Large intestine (tissue), 12 donors: ENCODE measurements around the gene KHK. TPM values are rescaled to one million over a fixed set of nuclear protein-coding genes. Genes with fewer than 3 reads are reported as not detected.

Source experiments
- DNase-seq, 2 donors: peaks; one replicate each; pipeline versions ENCODE4 v3.0.0 to v3.0.0-alpha.2; 2013
- H3K27ac ChIP-seq: one replicate; pipeline ENCODE4 v1.5.1; 2013; ENCODE audit warnings: low read length
- H3K27me3 ChIP-seq: 2 replicates; pipeline ENCODE4 v1.6.1; 2013; ENCODE audit warnings: low read length; ENCODE audit not compliant: control insufficient read depth, insufficient read depth
- H3K36me3 ChIP-seq: 2 replicates; pipeline ENCODE4 v1.6.1; 2013; ENCODE audit warnings: low read length; ENCODE audit not compliant: control insufficient read depth, insufficient read depth
- H3K4me1 ChIP-seq: one replicate; pipeline ENCODE4 v1.6.1; 2013; ENCODE audit warnings: low read length; ENCODE audit not compliant: control insufficient read depth, insufficient read depth
- H3K4me3 ChIP-seq: one replicate; pipeline ENCODE4 v1.5.1; 2013; ENCODE audit warnings: low read length
- H3K9me3 ChIP-seq: one replicate; pipeline ENCODE4 v1.6.1; 2013; ENCODE audit warnings: mild to moderate bottlenecking, low read depth, low read length, moderate library complexity; ENCODE audit not compliant: control insufficient read depth
- WGBS: methylation state at CpG from one replicate; pipeline ENCODE4 v1.1.5; 2013; ENCODE audit warnings: low lambda C conversion rate; ENCODE audit not compliant: insufficient coverage; 5-methylcytosine and 5-hydroxymethylcytosine counted together
- long read RNA-seq, 11 donors: transcript quantifications; one replicate each; lab custom pipeline, GENCODE V29; 2026
- polyA plus RNA-seq: library from polyadenylated mRNA; unstranded; fragments of 120-200 nt; gene quantifications from one replicate; pipeline ENCODE4 v1.2.1, GENCODE V29; 2013

The KHK gene
- polyA plus RNA-seq = 232 TPM
- long read RNA-seq, donor 1, transcript KHK-202 (8 exons, 2,411 nt) = minor isoform, 7 of 34 reads
- long read RNA-seq, donor 1, transcript KHK-201 (8 exons, 2,397 nt) = major isoform, 14 of 34 reads
- long read RNA-seq, donor 1, partial matches to known transcripts = 11 of 34 reads
- long read RNA-seq, donor 1, other reads (novel, unspliced or antisense) = 0 of 34 reads
- long read RNA-seq, donor 2, transcript KHK-204 (6 exons, 1,042 nt) = minor isoform, 6 of 123 reads
- long read RNA-seq, donor 2, transcript KHK-202 (8 exons, 2,411 nt) = minor isoform, 22 of 123 reads
- long read RNA-seq, donor 2, transcript KHK-201 (8 exons, 2,397 nt) = major isoform, 53 of 123 reads
- long read RNA-seq, donor 2, partial matches to known transcripts = 26 of 123 reads
- long read RNA-seq, donor 2, other reads (novel, unspliced or antisense) = 16 of 123 reads
- long read RNA-seq, donor 3 = 0 reads
- long read RNA-seq, donor 4, transcript KHK-201 (8 exons, 2,397 nt) = major isoform, 8 of 10 reads
- long read RNA-seq, donor 4, partial matches to known transcripts = 0 of 10 reads
- long read RNA-seq, donor 4, other reads (novel, unspliced or antisense) = 0 of 10 reads
- long read RNA-seq, donor 5, transcript KHK-201 (8 exons, 2,397 nt) = major isoform, 11 of 19 reads
- long read RNA-seq, donor 5, transcript KHK-202 (8 exons, 2,411 nt) = minor isoform, 8 of 19 reads
- long read RNA-seq, donor 5, partial matches to known transcripts = 0 of 19 reads
- long read RNA-seq, donor 5, other reads (novel, unspliced or antisense) = 0 of 19 reads
- long read RNA-seq, donor 6, transcript KHK-204 (6 exons, 1,042 nt) = minor isoform, 7 of 141 reads
- long read RNA-seq, donor 6, transcript KHK-202 (8 exons, 2,411 nt) = minor isoform, 24 of 141 reads
- long read RNA-seq, donor 6, transcript KHK-201 (8 exons, 2,397 nt) = major isoform, 33 of 141 reads
- long read RNA-seq, donor 6, partial matches to known transcripts = 58 of 141 reads
- long read RNA-seq, donor 6, other reads (novel, unspliced or antisense) = 19 of 141 reads
- long read RNA-seq, donor 7, transcript KHK-201 (8 exons, 2,397 nt) = major isoform, 9 of 13 reads
- long read RNA-seq, donor 7, partial matches to known transcripts = 0 of 13 reads
- long read RNA-seq, donor 7, other reads (novel, unspliced or antisense) = 0 of 13 reads
- long read RNA-seq, donor 8, transcript KHK-201 (8 exons, 2,397 nt) = major isoform, 58 of 156 reads
- long read RNA-seq, donor 8, transcript KHK-202 (8 exons, 2,411 nt) = minor isoform, 33 of 156 reads
- long read RNA-seq, donor 8, transcript KHK-204 (6 exons, 1,042 nt) = minor isoform, 12 of 156 reads
- long read RNA-seq, donor 8, partial matches to known transcripts = 34 of 156 reads
- long read RNA-seq, donor 8, other reads (novel, unspliced or antisense) = 19 of 156 reads
- long read RNA-seq, donor 9, transcript KHK-202 (8 exons, 2,411 nt) = minor isoform, 19 of 102 reads
- long read RNA-seq, donor 9, transcript KHK-201 (8 exons, 2,397 nt) = major isoform, 45 of 102 reads
- long read RNA-seq, donor 9, partial matches to known transcripts = 22 of 102 reads
- long read RNA-seq, donor 9, other reads (novel, unspliced or antisense) = 14 of 102 reads
- long read RNA-seq, donor 10, transcript KHK-201 (8 exons, 2,397 nt) = major isoform, 39 of 108 reads
- long read RNA-seq, donor 10, transcript KHK-202 (8 exons, 2,411 nt) = minor isoform, 24 of 108 reads
- long read RNA-seq, donor 10, partial matches to known transcripts = 25 of 108 reads
- long read RNA-seq, donor 10, other reads (novel, unspliced or antisense) = 19 of 108 reads
- long read RNA-seq, donor 11, transcript KHK-202 (8 exons, 2,411 nt) = minor isoform, 13 of 64 reads
- long read RNA-seq, donor 11, transcript KHK-201 (8 exons, 2,397 nt) = major isoform, 31 of 64 reads
- long read RNA-seq, donor 11, partial matches to known transcripts = 7 of 64 reads
- long read RNA-seq, donor 11, other reads (novel, unspliced or antisense) = 9 of 64 reads

GRCh38 chr2:27086724-27087593, at the start of gene KHK:
Gene KHK, plus strand, starts transcription at chr2:27086772. Its CDS starts 488 bp downstream, at chr2:27087260.
- WGBS = no CpG with 5 or more reads among the region's 54 CpGs
- Histone ChIP-seq H3K36me3 (peaks cover 14% of the 10 kb centered on the region), H3K27me3 (no peaks in the 10 kb centered on the region), H3K4me3 (peak within 1 kb of the TSS; percentile 59), H3K4me1 (peaks cover 33% of the 10 kb centered on the region), H3K27ac (peak within 1 kb of the TSS; percentile 81), H3K9me3 (no peaks in the 10 kb centered on the region)
- peak; percentile 66 to 85 for DNase-seq

GRCh38 chr2:27038012-27038411, 48.6 kb upstream of the KHK start:
- Histone ChIP-seq H3K4me3 (no peak overlapping the region), H3K36me3 (peaks cover 71% of the 10 kb centered on the region), H3K9me3 (no peaks in the 10 kb centered on the region), H3K27me3 (no peaks in the 10 kb centered on the region), H3K27ac (no peak overlapping the region), H3K4me1 (peaks cover 19% of the 10 kb centered on the region)
- DNase-seq = no peak
- no CpG with 5 or more reads among the region's 6 CpGs for WGBS

GRCh38 chr2:27038631-27039339, 47.8 kb upstream of the KHK start:
- no peaks in the 10 kb centered on the region for H3K27me3 ChIP-seq
- H3K9me3 ChIP-seq = no peaks in the 10 kb centered on the region
- H3K4me1 ChIP-seq = peaks cover 23% of the 10 kb centered on the region
- no peak overlapping the region for H3K4me3 ChIP-seq
- WGBS = no CpG with 5 or more reads among the region's 17 CpGs
- DNase-seq = no peak
- H3K27ac ChIP-seq = no peak overlapping the region
- peaks cover 71% of the 10 kb centered on the region for H3K36me3 ChIP-seq

- Histone ChIP-seq H3K27ac (no peak overlapping the region), H3K9me3 (no peaks in the 10 kb centered on the region), H3K4me1 (peaks cover 18% of the 10 kb centered on the region), H3K4me3 (no peak overlapping the region), H3K36me3 (peaks cover 71% of the 10 kb centered on the region), H3K27me3 (no peaks in the 10 kb centered on the region)
- no peak for DNase-seq
- no CpG with 5 or more reads among the region's 6 CpGs for WGBS
Observed at GRCh38 chr2:27039426-27039825, 47.1 kb upstream of the KHK start.

GRCh38 chr2:27039871-27040270, 46.7 kb upstream of the KHK start:
- Histone ChIP-seq H3K9me3 (no peaks in the 10 kb centered on the region), H3K27me3 (no peaks in the 10 kb centered on the region), H3K36me3 (peaks cover 71% of the 10 kb centered on the region), H3K4me1 (peaks cover 18% of the 10 kb centered on the region), H3K27ac (no peak overlapping the region), H3K4me3 (no peak overlapping the region)
- DNase-seq = no peak
- no CpG with 5 or more reads among the region's 7 CpGs for WGBS

- WGBS = no CpG with 5 or more reads among the region's 8 CpGs
- Histone ChIP-seq H3K36me3 (peaks cover 66% of the 10 kb centered on the region), H3K27me3 (no peaks in the 10 kb centered on the region), H3K27ac (no peak overlapping the region), H3K4me3 (no peak overlapping the region), H3K4me1 (peaks cover 18% of the 10 kb centered on the region), H3K9me3 (no peaks in the 10 kb centered on the region)
- peak in 1 of 2 donors; percentile 59 for DNase-seq
Observed at GRCh38 chr2:27040282-27040681, 46.3 kb upstream of the KHK start.

- WGBS = 57% methylated on average over 1 of the region's 5 CpGs
- DNase-seq = no peak
- Histone ChIP-seq H3K27ac (no peak overlapping the region), H3K4me1 (peaks cover 18% of the 10 kb centered on the region), H3K9me3 (no peaks in the 10 kb centered on the region), H3K4me3 (no peak overlapping the region), H3K36me3 (peaks cover 52% of the 10 kb centered on the region), H3K27me3 (no peaks in the 10 kb centered on the region)
Observed at GRCh38 chr2:27041752-27042151, 44.8 kb upstream of the KHK start.

- H3K27me3 ChIP-seq = no peaks in the 10 kb centered on the region
- whole genome bisulfite sequencing = no CpG with 5 or more reads among the region's 10 CpGs
- H3K9me3 ChIP-seq = no peaks in the 10 kb centered on the region
- peaks cover 47% of the 10 kb centered on the region for H3K36me3 ChIP-seq
- no peak for DNase-seq
- H3K4me3 ChIP-seq = no peak overlapping the region
- no peak overlapping the region for H3K27ac ChIP-seq
- H3K4me1 ChIP-seq = peaks cover 18% of the 10 kb centered on the region
Observed at GRCh38 chr2:27042159-27042661, 44.4 kb upstream of the KHK start.
